Keratinocyte (primary cell): ENCODE results near the gene REPS1.

Experiments
- EZH2 ChIP-seq: IDR thresholded peaks from one replicate; pipeline ENCODE4 v1.6.1; 2012; ENCODE audit warnings: inconsistent platforms, mild to moderate bottlenecking, low read length, moderate library complexity
- TF ChIP-seq, protein P1 (sequence below), 3 experiments: IDR thresholded peaks in 1 of 3; conservative IDR thresholded peaks in 1 of 3; optimal IDR thresholded peaks in 1 of 3; 2 replicates in 2 of 3; 3 replicates in 1 of 3; pipeline versions ENCODE3 to v1.5.1; 2011; ENCODE audit warnings: low read length in 3 of 3, mild to moderate bottlenecking in 3 of 3, moderate library complexity in 2 of 3, control low read depth in 1 of 3, inconsistent platforms in 1 of 3; ENCODE audit not compliant: insufficient read depth in 2 of 3; ENCODE audit errors: extremely low read depth in 1 of 3

- TF ChIP-seq, protein P1, sequence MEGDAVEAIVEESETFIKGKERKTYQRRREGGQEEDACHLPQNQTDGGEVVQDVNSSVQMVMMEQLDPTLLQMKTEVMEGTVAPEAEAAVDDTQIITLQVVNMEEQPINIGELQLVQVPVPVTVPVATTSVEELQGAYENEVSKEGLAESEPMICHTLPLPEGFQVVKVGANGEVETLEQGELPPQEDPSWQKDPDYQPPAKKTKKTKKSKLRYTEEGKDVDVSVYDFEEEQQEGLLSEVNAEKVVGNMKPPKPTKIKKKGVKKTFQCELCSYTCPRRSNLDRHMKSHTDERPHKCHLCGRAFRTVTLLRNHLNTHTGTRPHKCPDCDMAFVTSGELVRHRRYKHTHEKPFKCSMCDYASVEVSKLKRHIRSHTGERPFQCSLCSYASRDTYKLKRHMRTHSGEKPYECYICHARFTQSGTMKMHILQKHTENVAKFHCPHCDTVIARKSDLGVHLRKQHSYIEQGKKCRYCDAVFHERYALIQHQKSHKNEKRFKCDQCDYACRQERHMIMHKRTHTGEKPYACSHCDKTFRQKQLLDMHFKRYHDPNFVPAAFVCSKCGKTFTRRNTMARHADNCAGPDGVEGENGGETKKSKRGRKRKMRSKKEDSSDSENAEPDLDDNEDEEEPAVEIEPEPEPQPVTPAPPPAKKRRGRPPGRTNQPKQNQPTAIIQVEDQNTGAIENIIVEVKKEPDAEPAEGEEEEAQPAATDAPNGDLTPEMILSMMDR (optimal IDR thresholded peaks at IDR 0.05 in 1 of 3, IDR thresholded peaks at IDR 0.05 in 1 of 3, conservative IDR thresholded peaks at IDR 0.05 in 1 of 3; ENCODE audit: extremely low read depth in 1 of 3, insufficient read depth in 2 of 3, low read length in 3 of 3), result no peak
- no peak for TF ChIP-seq EZH2
These were observed 43.6 kb downstream of the REPS1 start for GRCh38 chr6:138944412-138944811.
